ENCODE data around the gene POU3F3. TPM values are rescaled to one million over a fixed set of nuclear protein-coding genes. Genes with fewer than 3 reads are reported as not detected.

The POU3F3 gene
- not detected in 2 replicates for total RNA-seq

DNA sequence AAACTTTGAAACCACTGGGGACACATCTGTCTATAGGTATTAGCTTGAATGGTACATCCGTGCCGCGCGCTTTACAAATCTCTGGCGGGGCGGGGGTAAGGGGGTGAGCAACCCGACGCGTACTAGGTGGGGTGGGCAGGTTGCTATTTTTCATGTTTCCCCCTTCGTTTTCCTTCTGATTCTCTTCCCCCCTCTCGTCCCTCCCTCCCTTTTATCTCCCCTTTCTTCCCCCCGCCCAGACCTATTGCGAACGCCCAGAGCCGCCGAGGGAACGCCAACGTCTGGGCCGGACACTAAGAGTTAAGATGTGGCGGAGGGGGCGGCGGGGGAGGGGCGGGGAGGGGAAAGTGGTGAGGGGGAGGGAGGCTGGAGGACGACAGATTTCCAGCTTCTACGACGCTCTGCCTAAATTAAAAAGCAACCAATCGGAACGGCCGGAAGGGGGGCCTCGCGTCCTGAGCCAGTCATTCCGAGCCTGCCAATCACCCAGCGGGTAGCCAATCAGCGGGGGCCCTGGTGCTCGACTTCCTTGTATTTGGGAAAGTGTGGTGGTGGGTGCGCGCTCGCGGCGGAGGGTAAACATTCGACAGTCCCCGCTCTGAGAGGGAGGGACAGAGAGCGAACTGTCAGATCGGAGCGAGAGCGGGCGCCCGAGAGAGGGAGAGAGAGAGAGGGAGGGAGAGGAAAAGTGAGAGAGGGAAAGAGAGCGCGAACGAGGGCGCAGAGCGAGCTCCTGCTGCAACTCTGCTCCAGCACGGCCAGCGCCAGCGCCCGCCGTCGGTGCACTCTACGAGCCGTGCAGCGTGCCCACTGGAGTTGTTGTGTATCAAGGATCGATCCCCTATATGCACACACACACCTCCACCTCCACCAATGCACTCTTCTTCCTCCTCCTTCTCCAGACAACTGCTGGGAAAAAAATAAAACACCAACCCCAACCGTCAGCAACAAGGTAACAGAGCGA, at the start of gene POU3F3:
POU3F3 (plus strand) TSS at position 582 of the 964 bp plus-strand sequence. CDS start 1,396 bp downstream, outside the sequence.
- DNase-seq: peak; percentile 74
- peaks cover 31% of the 10 kb centered on the region for H3K4me1 Mint-ChIP-seq
- H3K27ac Mint-ChIP-seq: peak within 1 kb of the TSS; percentile 92
- intact Hi-C loops (cut with micrococcal nuclease): loop anchor here (2.0 kb wide), 1 partner anchor 19 kb away; no protein-coding TSS in a partner anchor
- H3K4me3 Mint-ChIP-seq: peak within 1 kb of the TSS; percentile 81
- peaks cover 17% of the 10 kb centered on the region for H3K9me3 Mint-ChIP-seq
- H3K27me3 Mint-ChIP-seq: peaks cover 74% of the 10 kb centered on the region
- peaks cover 20% of the 10 kb centered on the region for H3K36me3 Mint-ChIP-seq (ENCODE audit: low read depth)

DNA sequence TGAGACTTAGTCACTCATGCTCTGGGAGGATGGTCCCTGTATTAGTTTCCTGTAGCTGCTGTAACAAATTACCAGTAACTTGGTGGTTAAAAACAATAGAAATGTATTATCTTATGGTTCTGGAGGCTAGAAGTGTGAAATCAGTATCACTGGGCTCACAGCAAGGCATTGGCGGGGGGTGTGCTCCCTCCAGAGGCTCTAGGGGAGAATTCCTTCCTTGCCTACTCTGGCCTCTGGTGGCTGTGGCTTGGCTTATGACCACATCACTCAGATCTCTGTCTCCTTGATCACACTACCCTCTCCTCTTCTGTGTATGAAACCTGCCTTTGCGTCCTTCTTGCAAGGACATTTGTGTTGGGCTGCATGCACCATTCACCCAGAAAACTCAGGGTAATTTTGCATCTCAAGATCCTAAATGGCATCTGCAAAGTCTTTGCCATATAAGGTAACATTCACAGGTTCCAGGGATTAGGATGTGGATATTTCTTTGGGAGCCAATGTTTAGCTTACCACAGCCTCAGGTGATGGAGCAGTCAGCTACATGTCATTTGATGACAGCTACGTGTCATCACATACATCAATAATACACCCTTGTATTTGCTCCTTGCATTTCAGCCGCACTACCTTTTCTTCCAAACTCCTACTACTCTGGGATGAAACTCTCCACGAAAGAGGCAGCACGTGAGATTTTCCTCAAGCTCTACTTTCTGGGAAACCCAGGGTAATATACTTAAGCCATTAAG, 49.6 kb upstream of the POU3F3 start:
- no peak for DNase-seq
- intact Hi-C loops (cut with micrococcal nuclease): no loop called here
- no peaks in the 10 kb centered on the region for H3K27me3 Mint-ChIP-seq
- no peaks in the 10 kb centered on the region for H3K4me1 Mint-ChIP-seq
- H3K27ac Mint-ChIP-seq: no peak overlapping the region
- no peaks in the 10 kb centered on the region for H3K36me3 Mint-ChIP-seq (ENCODE audit: low read depth)
- no peaks in the 10 kb centered on the region for H3K9me3 Mint-ChIP-seq
- H3K4me3 Mint-ChIP-seq: no peak overlapping the region

DNA sequence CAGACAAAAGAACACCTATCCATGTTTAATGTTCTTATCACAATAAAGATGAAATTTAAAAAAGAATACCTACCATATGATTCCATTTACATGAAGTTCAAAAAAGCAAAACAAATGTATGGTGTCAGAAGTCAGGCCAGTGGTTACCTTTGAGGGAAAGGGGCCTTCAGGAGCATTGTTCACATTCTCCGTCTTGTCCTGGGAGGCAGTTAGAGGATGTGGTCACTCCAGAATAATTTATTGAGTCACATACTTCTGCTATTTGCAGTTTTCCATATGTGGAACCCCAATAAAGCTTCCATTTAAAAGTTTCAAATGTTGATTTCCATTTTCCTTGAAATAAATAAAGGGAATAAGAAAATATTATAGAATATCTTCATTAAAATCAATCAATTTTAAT, 41.6 kb upstream of the POU3F3 start:
- Mint-ChIP-seq H3K9me3 (no peaks in the 10 kb centered on the region), H3K27ac (no peak overlapping the region), H3K4me1 (no peaks in the 10 kb centered on the region), H3K36me3 (ENCODE audit: low read depth) (no peaks in the 10 kb centered on the region), H3K4me3 (no peak overlapping the region), H3K27me3 (peaks cover 2% of the 10 kb centered on the region)
- DNase-seq: no peak
- intact Hi-C loops (cut with micrococcal nuclease): no loop called here

DNA sequence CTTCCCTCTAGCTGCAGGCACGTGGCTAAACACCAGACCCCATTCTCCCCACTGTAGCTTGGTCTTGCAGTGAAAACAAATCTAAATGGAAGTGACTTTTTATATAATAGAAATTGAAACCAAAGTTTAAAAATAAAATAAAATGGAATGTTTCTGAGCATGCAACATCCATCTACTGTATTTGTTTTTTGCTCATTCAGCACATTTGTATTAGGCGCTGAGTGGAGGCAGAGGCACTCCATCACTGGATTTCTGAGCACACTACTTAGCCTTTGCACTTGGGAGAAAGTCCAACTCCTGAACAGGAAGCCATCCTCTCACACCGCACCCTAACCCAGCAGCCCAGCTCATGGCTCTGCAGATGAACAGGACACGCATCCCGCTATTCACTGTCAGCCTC, 37.8 kb upstream of the POU3F3 start:
- DNase-seq: no peak
- H3K27me3 Mint-ChIP-seq: peaks cover 2% of the 10 kb centered on the region
- intact Hi-C loops (cut with micrococcal nuclease): no loop called here
- no peaks in the 10 kb centered on the region for H3K4me1 Mint-ChIP-seq
- H3K36me3 Mint-ChIP-seq (ENCODE audit: low read depth): no peaks in the 10 kb centered on the region
- no peak overlapping the region for H3K27ac Mint-ChIP-seq
- no peak overlapping the region for H3K4me3 Mint-ChIP-seq
- no peaks in the 10 kb centered on the region for H3K9me3 Mint-ChIP-seq

DNA sequence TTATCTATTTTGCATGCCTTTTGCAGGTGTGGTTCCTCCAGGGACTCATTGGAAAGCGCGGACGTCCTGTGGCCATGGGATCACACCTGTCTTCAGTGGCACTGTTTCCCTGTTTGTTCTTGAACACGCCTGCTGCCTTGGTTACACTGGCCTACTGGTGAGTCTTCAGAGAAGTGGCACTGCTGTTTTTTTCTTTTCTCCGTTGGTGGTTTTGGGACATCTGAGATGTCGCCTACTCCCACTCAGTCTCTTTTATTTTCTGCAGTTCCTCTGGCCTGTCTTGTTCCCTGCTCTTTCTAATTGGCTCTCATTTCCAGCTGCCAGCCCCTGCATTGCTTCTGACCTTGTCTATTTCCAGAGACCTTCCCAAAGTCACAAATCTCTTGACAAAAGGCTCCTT, 35.7 kb upstream of the POU3F3 start:
- intact Hi-C loops (cut with micrococcal nuclease): no loop called here
- H3K27me3 Mint-ChIP-seq: peaks cover 2% of the 10 kb centered on the region
- no peak for DNase-seq
- H3K9me3 Mint-ChIP-seq: no peaks in the 10 kb centered on the region
- H3K36me3 Mint-ChIP-seq (ENCODE audit: low read depth): no peaks in the 10 kb centered on the region
- no peak overlapping the region for H3K27ac Mint-ChIP-seq
- H3K4me1 Mint-ChIP-seq: no peaks in the 10 kb centered on the region
- no peak overlapping the region for H3K4me3 Mint-ChIP-seq

DNA sequence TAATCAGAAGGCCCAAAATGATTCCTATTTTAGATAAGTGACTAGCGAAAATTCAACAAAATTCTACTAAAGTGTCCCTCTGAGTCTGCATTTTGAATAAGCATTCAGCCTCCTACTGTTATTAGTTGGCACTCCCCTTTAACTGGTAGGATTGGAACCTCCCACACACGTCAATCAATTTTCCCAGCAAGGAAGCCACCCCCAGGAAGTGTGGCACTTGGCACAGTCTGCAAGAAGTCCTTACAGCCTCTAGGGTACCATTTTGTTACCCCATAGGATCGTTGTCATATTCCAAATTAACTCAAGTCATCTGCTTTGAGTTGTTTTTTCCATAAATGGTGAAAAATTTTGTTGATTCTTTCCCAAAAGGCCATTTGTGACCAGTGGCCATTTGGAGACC, 33.8 kb upstream of the POU3F3 start:
- H3K27ac Mint-ChIP-seq: no peak overlapping the region
- peaks cover 9% of the 10 kb centered on the region for H3K9me3 Mint-ChIP-seq
- intact Hi-C loops (cut with micrococcal nuclease): no loop called here

DNA sequence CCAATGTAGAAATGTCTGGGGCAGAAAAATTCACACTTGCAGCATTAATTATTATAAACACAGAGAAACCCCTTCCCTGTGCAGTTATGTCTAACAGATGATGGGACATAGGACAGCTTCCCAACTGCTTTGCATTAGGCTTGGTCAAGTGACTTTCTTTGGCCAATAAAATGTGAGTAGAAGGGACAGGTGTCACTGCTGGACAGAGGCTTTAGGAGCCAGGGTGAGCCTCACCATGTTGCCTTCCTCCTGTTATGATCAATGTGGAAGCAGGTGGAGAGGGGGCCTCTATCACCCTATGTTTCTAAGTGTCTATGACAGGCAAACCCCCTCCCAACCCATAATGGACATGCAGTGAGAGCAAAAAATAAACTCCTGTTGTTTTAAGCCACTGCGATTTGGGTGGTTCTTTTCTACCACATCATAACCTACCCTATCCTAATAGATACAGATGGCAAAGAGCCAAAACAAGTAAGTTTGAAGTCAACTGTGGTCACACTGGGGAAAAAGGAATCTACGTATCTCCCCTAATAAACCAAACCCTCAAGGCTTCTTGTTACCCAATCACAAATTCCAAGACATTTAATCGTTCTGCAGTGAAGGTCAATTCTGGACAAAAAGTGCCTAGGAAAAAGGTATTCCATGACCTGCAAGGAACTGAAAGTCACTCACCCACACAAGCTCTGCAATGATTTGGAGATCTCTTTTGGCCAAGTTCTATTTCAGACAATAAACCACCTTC, 28.6 kb upstream of the POU3F3 start:
- Mint-ChIP-seq H3K27ac (no peak overlapping the region), H3K4me1 (no peaks in the 10 kb centered on the region), H3K27me3 (no peaks in the 10 kb centered on the region)

More for the DNA sequence above, 33.8 kb upstream of the POU3F3 start:
- Mint-ChIP-seq H3K36me3 (ENCODE audit: low read depth) (no peaks in the 10 kb centered on the region), H3K27me3 (no peaks in the 10 kb centered on the region), H3K4me1 (no peaks in the 10 kb centered on the region), H3K4me3 (no peak overlapping the region)
- DNase-seq: no peak

DNA sequence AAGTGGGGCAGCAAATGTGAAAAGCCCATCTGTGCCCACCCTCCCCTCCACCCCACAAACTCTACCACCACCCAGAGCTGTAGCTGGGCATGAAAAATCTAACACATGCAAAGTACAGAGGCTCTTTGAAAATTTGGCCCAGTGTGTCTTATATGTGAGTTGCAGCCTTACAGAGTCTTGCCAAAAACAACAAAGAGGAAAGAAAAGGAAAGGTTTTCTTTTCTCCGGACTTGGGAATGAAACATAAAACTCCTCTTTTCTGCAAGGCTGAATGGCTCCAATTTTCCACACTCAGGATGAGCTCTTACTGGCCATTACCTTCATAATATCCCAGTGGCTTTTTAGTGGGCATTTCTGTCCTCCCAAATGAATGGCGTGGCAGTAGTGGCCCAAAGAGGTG, 27.9 kb upstream of the POU3F3 start:
- intact Hi-C loops (cut with micrococcal nuclease): no loop called here
- Mint-ChIP-seq H3K27ac (no peak overlapping the region), H3K4me1 (no peaks in the 10 kb centered on the region), H3K9me3 (peaks cover 9% of the 10 kb centered on the region), H3K27me3 (no peaks in the 10 kb centered on the region), H3K4me3 (no peak overlapping the region), H3K36me3 (ENCODE audit: low read depth) (no peaks in the 10 kb centered on the region)
- DNase-seq: no peak

More for the DNA sequence above, 28.6 kb upstream of the POU3F3 start:
- no peaks in the 10 kb centered on the region for H3K36me3 Mint-ChIP-seq (ENCODE audit: low read depth)
- DNase-seq: no peak
- H3K4me3 Mint-ChIP-seq: no peak overlapping the region
- intact Hi-C loops (cut with micrococcal nuclease): no loop called here
- H3K9me3 Mint-ChIP-seq: peaks cover 9% of the 10 kb centered on the region

DNA sequence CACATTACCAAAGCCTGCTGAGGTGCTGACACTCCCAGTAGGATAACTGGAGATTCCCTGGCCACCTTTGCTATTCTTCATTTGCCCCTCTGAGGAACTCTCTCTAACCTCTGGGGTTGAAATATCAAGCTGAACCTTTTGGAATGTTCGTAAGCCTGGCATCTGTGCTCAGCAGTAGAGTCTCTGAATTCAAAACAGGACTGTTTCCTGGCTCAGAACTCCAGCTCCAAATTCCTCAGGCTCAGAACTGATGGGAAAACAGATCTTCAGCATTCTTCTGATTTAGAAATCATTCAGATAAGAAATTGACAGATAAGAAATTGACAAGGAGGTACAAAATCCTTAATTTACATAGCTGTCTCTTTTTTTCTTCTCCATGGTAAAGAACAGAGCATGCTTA, 22.2 kb upstream of the POU3F3 start:
- Mint-ChIP-seq H3K9me3 (no peaks in the 10 kb centered on the region), H3K36me3 (ENCODE audit: low read depth) (no peaks in the 10 kb centered on the region), H3K27me3 (no peaks in the 10 kb centered on the region), H3K4me3 (no peak overlapping the region), H3K27ac (no peak overlapping the region), H3K4me1 (no peaks in the 10 kb centered on the region)
- intact Hi-C loops (cut with micrococcal nuclease): no loop called here
- DNase-seq: no peak

DNA sequence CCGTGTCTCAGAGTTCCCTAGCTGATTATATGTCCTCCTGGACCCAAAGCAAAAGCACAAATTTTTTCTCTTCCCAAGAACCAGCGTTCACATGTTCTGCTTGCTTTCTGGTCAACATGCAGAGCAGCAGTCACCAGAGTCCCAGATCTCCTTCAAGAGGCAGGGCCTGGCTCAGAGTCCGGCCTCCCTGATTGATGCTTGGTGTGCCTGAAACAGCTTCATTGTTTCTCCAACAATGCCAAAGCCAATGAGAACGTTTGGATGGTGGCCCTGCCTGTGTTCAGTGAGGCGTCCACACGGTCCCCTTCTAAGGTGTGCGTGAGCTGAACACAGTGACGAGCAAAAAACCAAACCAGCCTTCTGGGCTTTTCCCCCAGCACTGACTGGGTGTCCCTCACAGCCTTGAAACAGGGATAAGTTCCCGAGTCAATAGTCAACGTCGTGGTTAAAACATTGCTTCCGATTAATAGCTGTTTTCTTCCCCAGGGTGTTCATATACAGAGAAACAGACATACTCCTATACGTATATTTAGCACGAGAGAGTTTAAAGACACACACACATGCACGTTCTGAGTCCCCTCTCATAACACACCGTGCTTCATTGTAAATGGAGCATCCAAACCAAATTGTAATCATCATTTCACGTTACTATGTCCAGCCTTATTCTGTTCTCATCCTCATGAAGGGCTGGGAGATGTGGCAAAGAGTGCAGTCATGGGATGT, 19.3 kb upstream of the POU3F3 start:
- Mint-ChIP-seq H3K27me3 (peaks cover 11% of the 10 kb centered on the region), H3K9me3 (no peaks in the 10 kb centered on the region), H3K36me3 (ENCODE audit: low read depth) (no peaks in the 10 kb centered on the region), H3K4me3 (no peak overlapping the region), H3K27ac (no peak overlapping the region), H3K4me1 (no peaks in the 10 kb centered on the region)
- DNase-seq: peak; percentile 26
- intact Hi-C loops (cut with micrococcal nuclease): no loop called here

DNA sequence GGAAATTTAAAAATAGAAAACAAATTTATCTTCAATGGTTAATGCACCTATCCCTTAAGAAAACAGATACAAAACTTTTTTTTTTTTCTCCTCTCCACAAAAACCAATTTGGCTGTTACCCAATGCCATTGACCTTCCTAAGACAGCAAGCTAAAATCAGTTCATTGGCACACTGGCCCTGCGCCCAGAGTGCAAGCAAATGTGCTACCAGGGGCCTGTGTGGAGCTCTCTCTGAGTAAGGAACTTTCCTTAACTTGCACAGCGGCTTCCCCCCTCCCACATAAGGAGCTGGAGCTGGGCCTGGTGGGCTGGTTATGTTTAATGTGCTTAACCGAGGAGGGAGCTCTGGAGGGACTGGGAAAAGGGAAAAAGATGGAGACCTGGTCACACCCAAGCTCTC, 17.6 kb upstream of the POU3F3 start:
- Mint-ChIP-seq H3K4me1 (no peaks in the 10 kb centered on the region), H3K4me3 (no peak overlapping the region), H3K9me3 (no peaks in the 10 kb centered on the region), H3K27ac (no peak overlapping the region), H3K27me3 (peaks cover 15% of the 10 kb centered on the region), H3K36me3 (ENCODE audit: low read depth) (no peaks in the 10 kb centered on the region)
- intact Hi-C loops (cut with micrococcal nuclease): no loop called here
- no peak for DNase-seq

DNA sequence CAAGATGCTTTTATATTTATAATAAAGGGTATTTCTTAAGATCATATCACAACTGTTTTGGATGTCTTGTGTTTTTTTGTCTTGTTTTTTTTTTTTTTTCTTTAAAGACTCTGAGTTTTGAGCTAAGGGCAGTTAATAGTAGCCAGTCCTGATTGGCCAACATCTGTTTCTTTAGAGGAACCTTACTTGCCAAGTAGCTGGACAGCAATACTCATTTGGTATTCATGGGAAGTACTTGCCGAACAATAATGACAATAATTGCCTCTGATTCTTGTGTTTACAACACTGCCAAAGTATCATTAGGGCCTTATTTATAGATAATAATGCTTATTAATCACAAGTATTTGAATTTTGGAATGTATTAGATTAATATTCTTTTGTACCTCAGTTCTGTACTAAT, 17.1 kb upstream of the POU3F3 start:
- Mint-ChIP-seq H3K4me3 (no peak overlapping the region), H3K27me3 (peaks cover 20% of the 10 kb centered on the region), H3K27ac (no peak overlapping the region), H3K9me3 (no peaks in the 10 kb centered on the region), H3K36me3 (ENCODE audit: low read depth) (no peaks in the 10 kb centered on the region), H3K4me1 (no peaks in the 10 kb centered on the region)
- intact Hi-C loops (cut with micrococcal nuclease): no loop called here
- no peak for DNase-seq

DNA sequence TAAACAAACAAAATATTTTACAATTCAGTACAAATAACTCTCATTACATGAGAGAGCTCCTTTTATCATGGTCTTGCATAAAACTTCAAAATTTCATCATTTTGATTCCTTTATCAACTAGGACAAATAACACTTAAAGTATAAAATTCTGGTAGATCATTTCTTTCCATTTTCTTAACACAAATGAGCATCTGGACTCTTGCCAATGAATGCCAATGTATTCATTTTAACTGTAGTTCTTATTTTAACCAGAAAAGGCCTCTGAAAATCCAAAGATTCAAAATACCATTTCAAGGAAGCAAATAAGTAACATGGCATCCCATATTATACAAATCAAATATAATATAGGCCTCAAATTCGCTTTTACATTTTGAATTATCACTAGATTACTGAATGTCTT, 13.8 kb upstream of the POU3F3 start:
- Mint-ChIP-seq H3K4me1 (peaks cover 2% of the 10 kb centered on the region), H3K27ac (no peak overlapping the region), H3K4me3 (no peak overlapping the region), H3K27me3 (peaks cover 40% of the 10 kb centered on the region), H3K36me3 (ENCODE audit: low read depth) (no peaks in the 10 kb centered on the region), H3K9me3 (no peaks in the 10 kb centered on the region)
- no peak for DNase-seq
- intact Hi-C loops (cut with micrococcal nuclease): no loop called here

Data from activated CD4-positive, alpha-beta T cell treated with anti-CD3 and anti-CD28 coated beads, Interleukin-2, amount 10 ng/mL, durations not matched to agents 24 days and 14 days (primary cell).